ENCODE results near the gene PODN. TPM values are rescaled to one million over a fixed set of nuclear protein-coding genes. Genes with fewer than 3 reads are reported as not detected.

Gene PODN
- total RNA-seq, 1 experiment from 2014 or later = not detected

DNA sequence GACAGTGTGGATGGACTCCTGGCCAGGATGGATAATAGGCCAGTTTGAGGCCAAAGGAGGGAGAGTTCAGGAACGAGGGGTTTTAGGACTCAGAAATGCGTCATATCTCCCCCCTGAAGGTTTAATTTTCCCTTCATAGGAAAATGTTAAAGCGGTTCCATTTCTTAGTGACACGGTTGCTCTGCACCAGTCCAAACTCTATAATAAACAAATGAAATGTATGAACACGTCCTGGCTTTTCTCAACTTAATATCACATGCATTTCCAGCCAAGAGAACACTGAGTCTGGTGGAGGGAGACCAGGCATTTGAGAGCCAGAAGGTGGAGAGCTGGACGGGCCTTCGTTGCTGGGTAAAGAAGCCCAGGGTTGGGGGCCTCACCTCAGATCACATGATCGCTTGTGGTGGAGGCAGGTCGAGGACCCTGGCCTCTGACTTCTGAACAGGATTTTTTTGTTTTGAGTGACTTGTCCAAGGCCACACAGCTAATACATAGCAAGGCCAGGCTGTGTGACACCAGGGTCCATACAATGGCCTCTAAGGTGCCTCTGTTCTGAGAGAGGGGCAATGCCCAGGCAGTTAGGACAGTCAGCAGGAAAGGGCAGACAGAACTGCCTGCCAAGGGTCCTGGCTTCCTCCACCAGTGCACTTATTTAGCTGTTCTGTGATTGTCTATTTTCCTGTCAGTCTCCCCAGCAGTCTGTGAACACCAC is 69.0 kb downstream of the PODN start:
- DNase-seq (ENCODE audit: low read depth) = no peak

DNA sequence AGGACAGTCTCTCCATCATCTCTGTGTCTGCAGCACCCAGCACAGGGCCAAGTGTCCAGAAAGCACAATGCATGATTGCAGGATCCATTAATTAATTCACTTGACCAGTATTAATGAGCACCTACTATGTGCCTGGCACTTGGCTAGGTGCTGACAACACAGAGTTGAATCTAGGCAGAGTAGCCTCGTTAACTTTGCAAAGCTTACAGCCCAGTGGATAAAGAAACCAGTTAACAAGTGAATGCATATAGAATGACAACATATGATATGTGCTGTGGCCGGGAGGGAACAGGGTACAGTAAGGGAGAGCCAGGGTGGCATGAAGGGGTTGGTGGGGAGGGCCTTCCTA is 69.6 kb downstream of the PODN start:
- DNase-seq (ENCODE audit: low read depth) = no peak

GRCh38 chr1:53132176-53132575 is 70.2 kb downstream of the PODN start:
- DNase-seq (ENCODE audit: low read depth) = no peak

- no peak for DNase-seq (ENCODE audit: low read depth)
These were observed 71.4 kb downstream of the PODN start for GRCh38 chr1:53133261-53134041.

- DNase-seq (ENCODE audit: low read depth) = no peak
These were observed 72.1 kb downstream of the PODN start for GRCh38 chr1:53134042-53134485.

Small RNA genes lying within 50 kb of the gene (small RNA-seq; reads per million reads assigned to genes)
- not detected for gene HIGD1AP11

Other genes starting within 250 kb of the PODN start
- gene ZYG11A, start 219.5 kb upstream of the PODN start, total RNA-seq (2014; rRNA removed; shearing (Covaris generic)) = 0.35 and 0.47 TPM in 2 replicates
- 1.4 and 2.5 TPM in 2 replicates for gene ECHDC2, start 140.5 kb upstream of the PODN start, total RNA-seq (2014; rRNA removed; shearing (Covaris generic))
- 40.9 and 59.3 TPM in 2 replicates for gene SCP2, start 134.9 kb upstream of the PODN start, total RNA-seq (2014; rRNA removed; shearing (Covaris generic))
- gene SLC1A7, start 80.4 kb downstream of the PODN start, total RNA-seq (2014; rRNA removed; shearing (Covaris generic)) = not detected in 2 replicates
- 15.1 and 23.8 TPM in 2 replicates for gene CPT2, start 134.6 kb downstream of the PODN start, total RNA-seq (2014; rRNA removed; shearing (Covaris generic))
- gene CZIB, start 158.4 kb downstream of the PODN start, total RNA-seq (2014; rRNA removed; shearing (Covaris generic)) = 60.4 and 60.9 TPM in 2 replicates
- gene MAGOH, start 176.3 kb downstream of the PODN start, total RNA-seq (2014; rRNA removed; shearing (Covaris generic)) = 67.0 and 129 TPM in 2 replicates